ENCODE data around the gene CAMK2N2.

- TF ChIP-seq, protein P1, sequence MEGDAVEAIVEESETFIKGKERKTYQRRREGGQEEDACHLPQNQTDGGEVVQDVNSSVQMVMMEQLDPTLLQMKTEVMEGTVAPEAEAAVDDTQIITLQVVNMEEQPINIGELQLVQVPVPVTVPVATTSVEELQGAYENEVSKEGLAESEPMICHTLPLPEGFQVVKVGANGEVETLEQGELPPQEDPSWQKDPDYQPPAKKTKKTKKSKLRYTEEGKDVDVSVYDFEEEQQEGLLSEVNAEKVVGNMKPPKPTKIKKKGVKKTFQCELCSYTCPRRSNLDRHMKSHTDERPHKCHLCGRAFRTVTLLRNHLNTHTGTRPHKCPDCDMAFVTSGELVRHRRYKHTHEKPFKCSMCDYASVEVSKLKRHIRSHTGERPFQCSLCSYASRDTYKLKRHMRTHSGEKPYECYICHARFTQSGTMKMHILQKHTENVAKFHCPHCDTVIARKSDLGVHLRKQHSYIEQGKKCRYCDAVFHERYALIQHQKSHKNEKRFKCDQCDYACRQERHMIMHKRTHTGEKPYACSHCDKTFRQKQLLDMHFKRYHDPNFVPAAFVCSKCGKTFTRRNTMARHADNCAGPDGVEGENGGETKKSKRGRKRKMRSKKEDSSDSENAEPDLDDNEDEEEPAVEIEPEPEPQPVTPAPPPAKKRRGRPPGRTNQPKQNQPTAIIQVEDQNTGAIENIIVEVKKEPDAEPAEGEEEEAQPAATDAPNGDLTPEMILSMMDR (conservative IDR thresholded peaks at IDR 0.05) = no peak
- no peak for TF ChIP-seq ZFX (IDR thresholded peaks at IDR 0.05)
These were observed 10.9 kb upstream of the CAMK2N2 start for GRCh38 chr3:184272269-184272668.

Measured in C4-2B (cell line).